Liver (tissue), 9 donors: ENCODE measurements around the gene GNAT1. TPM values are rescaled to one million over a fixed set of nuclear protein-coding genes. Genes with fewer than 3 reads are reported as not detected.

Source experiments
- DNase-seq: peaks from one replicate; pipeline ENCODE4 v3.0.0-alpha.2; 2017; ENCODE audit warnings: low spot score
- H3K27ac ChIP-seq, 2 donors: one replicate each; pipeline ENCODE4 v1.7.0; 2013; ENCODE audit warnings: inconsistent platforms in 2 of 2, low read length in 2 of 2, control low read depth in 1 of 2, low read depth in 1 of 2, mild to moderate bottlenecking in 1 of 2
- H3K27me3 ChIP-seq, 4 donors: one replicate each; pipeline versions ENCODE4 v1.6.1 to v1.7.0; 2013; ENCODE audit warnings: low read length in 3 of 4, inconsistent platforms in 1 of 4, mild to moderate bottlenecking in 1 of 4, moderate library complexity in 1 of 4; ENCODE audit not compliant: control insufficient read depth in 4 of 4, insufficient read depth in 4 of 4
- H3K36me3 ChIP-seq, 4 donors: one replicate each; pipeline versions ENCODE4 v1.6.1 to v1.7.0; 2013; ENCODE audit warnings: low read length in 3 of 4, mild to moderate bottlenecking in 3 of 4, low read depth in 1 of 4, moderate library complexity in 1 of 4; ENCODE audit not compliant: control insufficient read depth in 4 of 4, insufficient read depth in 3 of 4
- H3K4me1 ChIP-seq, 4 donors: one replicate each; pipeline versions ENCODE4 v1.6.1 to v1.7.0; 2013; ENCODE audit warnings: low read length in 3 of 4, mild to moderate bottlenecking in 3 of 4, moderate library complexity in 1 of 4; ENCODE audit not compliant: control insufficient read depth in 4 of 4, insufficient read depth in 4 of 4
- H3K4me3 ChIP-seq, 3 donors: one replicate each; pipeline versions ENCODE4 v1.6.1 to v1.7.0; 2013; ENCODE audit warnings: low read length in 3 of 3, control low read depth in 1 of 3, low read depth in 1 of 3, mild to moderate bottlenecking in 1 of 3
- H3K9ac ChIP-seq, 2 donors: one replicate each; pipeline ENCODE4 v1.7.0; 2013; ENCODE audit warnings: low read length in 2 of 2, mild to moderate bottlenecking in 2 of 2, moderate library complexity in 2 of 2, control low read depth in 1 of 2, low read depth in 1 of 2
- H3K9me3 ChIP-seq, 4 donors: one replicate each; pipeline versions ENCODE4 v1.6.1 to v1.7.0; 2013; ENCODE audit warnings: low read length in 3 of 4; ENCODE audit not compliant: control insufficient read depth in 4 of 4
- CTCF ChIP-seq: fragments of 150-350 bp; IDR thresholded peaks from 2 replicates; pipeline ENCODE4 v1.5.1; 2017; ENCODE audit warnings: improper control_type of control experiment, low read depth, low read length; ENCODE audit not compliant: missing input control
- FOXA1 ChIP-seq: IDR thresholded peaks from 2 replicates; pipeline ENCODE4 v1.6.1; 2016; ENCODE audit warnings: antibody characterized with exemption
- GABPA ChIP-seq, 2 donors: IDR thresholded peaks in 1 of 2; conservative IDR thresholded peaks in 1 of 2; 2 replicates each; pipeline ENCODE4 v1.6.1; 2016; ENCODE audit warnings: antibody characterized with exemption in 2 of 2, mild to moderate bottlenecking in 1 of 2, moderate library complexity in 1 of 2
- HNF4A ChIP-seq, 2 donors: conservative IDR thresholded peaks; 2 replicates each; pipeline ENCODE4 v1.6.1; 2016; ENCODE audit warnings: antibody characterized with exemption in 2 of 2, mild to moderate bottlenecking in 2 of 2
- HNF4G ChIP-seq: IDR thresholded peaks from 2 replicates; pipeline ENCODE4 v1.6.1; 2016; ENCODE audit warnings: antibody characterized with exemption
- JUND ChIP-seq, 2 donors: IDR thresholded peaks; 2 replicates each; pipeline ENCODE4 v1.6.1; 2016; ENCODE audit warnings: antibody characterized with exemption in 2 of 2
- MAX ChIP-seq: IDR thresholded peaks from 2 replicates; pipeline ENCODE4 v1.6.1; 2016; ENCODE audit warnings: antibody characterized with exemption
- NR2F2 ChIP-seq: IDR thresholded peaks from 2 replicates; pipeline ENCODE4 v1.6.1; 2016; ENCODE audit warnings: antibody characterized with exemption
- RAD21 ChIP-seq, 2 donors: IDR thresholded peaks; 2 replicates each; pipeline ENCODE4 v1.6.1; 2016; ENCODE audit warnings: antibody characterized with exemption in 2 of 2, mild to moderate bottlenecking in 2 of 2
- RXRA ChIP-seq, 2 donors: IDR thresholded peaks; 2 replicates each; pipeline ENCODE4 v1.6.1; 2017 to 2018; ENCODE audit warnings: antibody characterized with exemption in 2 of 2, mild to moderate bottlenecking in 1 of 2
- SP1 ChIP-seq: IDR thresholded peaks from 2 replicates; pipeline ENCODE4 v1.6.1; 2018; ENCODE audit warnings: antibody characterized with exemption, mild to moderate bottlenecking
- YY1 ChIP-seq: IDR thresholded peaks from 2 replicates; pipeline ENCODE4 v1.6.1; 2016; ENCODE audit warnings: antibody characterized with exemption, mild to moderate bottlenecking
- ZBTB33 ChIP-seq: IDR thresholded peaks from 2 replicates; pipeline ENCODE4 v1.6.1; 2016; ENCODE audit warnings: antibody characterized with exemption
- WGBS: extraction: QIAGEN DNeasy Blood & Tissue Kit; methylation state at CpG from one replicate; pipeline ENCODE4 v1.1.7; 2013; 5-methylcytosine and 5-hydroxymethylcytosine counted together
- polyA plus RNA-seq, 2 donors: library from polyadenylated mRNA; stranded (reverse) in 1 of 2; unstranded in 1 of 2; fragments of 200-250 nt in 1 of 2; fragments of >200 nt in 1 of 2; fragmentation: Nextera tagmentation in 1 of 2; extraction: Ambion mirVana in 1 of 2; gene quantifications; one replicate each; pipeline versions ENCODE4 v1.2.1 to v1.2.3, GENCODE V29; 2013 to 2015
- total RNA-seq, 2 donors: library from RNA; depleted of rRNA; stranded (reverse); fragments of >200 nt; gene quantifications; one replicate each; pipeline ENCODE4 v1.2.3, GENCODE V29; 2014
- TF ChIP-seq, protein P1 (sequence below): IDR thresholded peaks from 2 replicates; pipeline ENCODE4 v1.6.1; 2016; ENCODE audit warnings: antibody characterized with exemption
- TF ChIP-seq, protein P2 (sequence below): IDR thresholded peaks from 2 replicates; pipeline ENCODE4 v1.6.1; 2016; ENCODE audit warnings: antibody characterized with exemption, mild to moderate bottlenecking
- donor health status: healthy.
- donor health status: healthy.
- donor health status: healthy.
- donor health status: healthy.
- donor health status: healthy.

GNAT1 gene
- total and polyA plus RNA-seq, 4 donors, result 0.08 TPM; not detected in 3

DNA sequence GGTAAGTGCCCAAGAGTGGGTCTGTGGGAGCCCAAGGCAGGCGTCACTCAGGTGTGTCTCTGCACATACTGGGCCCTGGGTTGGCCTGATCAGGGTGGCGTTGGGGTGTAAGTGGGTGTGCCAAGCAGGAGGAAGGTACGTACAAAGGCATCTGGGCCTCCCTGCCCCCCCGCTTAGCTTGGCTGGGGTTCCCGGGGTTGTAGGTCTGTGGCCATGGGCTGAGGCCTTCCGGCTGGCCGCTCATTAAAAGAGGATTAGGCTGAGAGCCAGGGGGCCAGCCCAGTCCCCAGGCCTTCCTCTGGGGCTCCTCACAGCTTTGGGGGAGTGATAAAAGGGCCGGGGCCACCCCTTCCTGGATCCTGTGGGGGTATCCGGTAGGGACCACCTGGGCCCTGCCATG is 23.0 kb upstream of the GNAT1 start:
- Histone ChIP-seq H3K4me1 (peaks cover 16 to 49% (median 34%) of the 10 kb centered on the region in 4 donors), H3K27ac (peak overlapping the region in 1 of 2 donors; percentile 29), H3K36me3 (no peaks in the 10 kb centered on the region), H3K9ac (no peak overlapping the region), H3K9me3 (no peaks in the 10 kb centered on the region), H3K4me3 (no peak overlapping the region), H3K27me3 (no peaks in the 10 kb centered on the region)
- no peak for DNase-seq
- WGBS, result 72% methylated on average over 9 of the region's 9 CpGs
- TF ChIP-seq RXRA (IDR thresholded peaks at IDR 0.05) (no peak), NR2F2 (peak; percentile 21)

DNA sequence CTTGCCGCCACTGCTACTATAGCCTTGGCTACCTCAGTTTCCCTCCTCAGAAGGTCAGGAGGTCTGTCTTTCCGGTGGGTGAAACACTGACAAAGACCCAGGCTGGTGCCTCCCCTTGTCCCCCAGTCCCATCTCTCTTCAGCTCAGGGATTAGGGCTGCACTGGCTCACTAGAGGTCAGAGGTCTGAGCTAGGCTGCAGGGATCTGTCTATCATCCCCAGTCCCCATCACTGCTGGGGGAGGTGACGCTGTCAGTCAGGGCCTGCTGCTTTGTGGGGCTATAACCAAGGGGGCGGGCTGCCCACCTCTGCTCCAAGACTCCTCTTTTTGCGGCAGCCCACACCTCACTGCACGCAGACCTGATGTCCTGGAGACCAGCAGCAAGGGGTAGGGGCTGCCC is 22.6 kb upstream of the GNAT1 start:
- Histone ChIP-seq H3K4me1 (peaks cover 13 to 45% (median 30%) of the 10 kb centered on the region in 4 donors), H3K4me3 (no peak overlapping the region), H3K27ac (peak overlapping the region; percentile 25 to 29), H3K36me3 (no peaks in the 10 kb centered on the region), H3K27me3 (no peaks in the 10 kb centered on the region), H3K9ac (no peak overlapping the region), H3K9me3 (no peaks in the 10 kb centered on the region)
- 89% methylated on average over 6 of the region's 6 CpGs for WGBS
- no peak for TF ChIP-seq NR2F2
- TF ChIP-seq YY1, result no peak
- TF ChIP-seq HNF4A (conservative IDR thresholded peaks at IDR 0.05), result no peak
- no peak for TF ChIP-seq GABPA (IDR thresholded peaks at IDR 0.05 in 1 of 2, conservative IDR thresholded peaks at IDR 0.05 in 1 of 2)
- no peak for TF ChIP-seq RAD21 (IDR thresholded peaks at IDR 0.05)
- TF ChIP-seq JUND (IDR thresholded peaks at IDR 0.05), result no peak
- no peak for TF ChIP-seq MAX
- TF ChIP-seq, protein P1, sequence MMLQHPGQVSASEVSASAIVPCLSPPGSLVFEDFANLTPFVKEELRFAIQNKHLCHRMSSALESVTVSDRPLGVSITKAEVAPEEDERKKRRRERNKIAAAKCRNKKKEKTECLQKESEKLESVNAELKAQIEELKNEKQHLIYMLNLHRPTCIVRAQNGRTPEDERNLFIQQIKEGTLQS, result no peak
- no peak for TF ChIP-seq SP1
- no peak for TF ChIP-seq CTCF
- TF ChIP-seq ZBTB33, result no peak
- no peak for DNase-seq

DNA sequence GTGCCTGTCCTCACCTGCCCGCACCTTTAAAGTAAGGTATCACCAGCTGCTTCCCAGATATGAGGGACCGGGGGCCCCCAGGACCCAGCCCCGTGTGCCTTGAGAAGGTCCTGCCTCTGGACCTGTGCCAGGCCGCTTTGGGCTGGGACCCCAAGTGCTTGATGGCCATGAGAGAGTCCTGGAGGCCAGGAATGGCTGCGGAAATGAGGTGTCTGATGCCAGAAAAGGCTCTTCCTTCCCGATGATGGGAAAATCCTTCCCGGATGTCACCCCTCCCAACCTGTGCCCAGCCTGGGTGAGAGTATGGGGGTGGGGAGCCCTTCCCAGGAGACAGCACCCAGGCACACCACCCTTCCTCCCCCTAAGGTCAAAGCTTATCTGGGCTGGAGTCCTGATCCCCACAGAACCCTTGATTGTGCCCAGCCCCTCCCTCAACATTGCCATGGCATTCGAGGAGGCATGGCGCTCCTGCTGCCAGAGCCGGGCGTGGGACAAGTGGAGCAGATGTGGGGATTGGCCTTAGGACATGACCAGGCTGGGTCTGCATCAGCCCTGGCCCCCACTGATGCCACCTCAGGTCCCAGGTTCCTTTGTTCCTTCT is 22.1 kb upstream of the GNAT1 start:
- H3K36me3 ChIP-seq, result no peaks in the 10 kb centered on the region
- DNase-seq, result no peak
- H3K4me1 ChIP-seq, result peaks cover 11 to 40% (median 27%) of the 10 kb centered on the region in 4 donors
- no peak overlapping the region for H3K4me3 ChIP-seq
- no peaks in the 10 kb centered on the region for H3K9me3 ChIP-seq
- H3K27ac ChIP-seq, result peak overlapping the region; percentile 25 to 29
- 84% methylated on average over 11 of the region's 11 CpGs for WGBS
- H3K27me3 ChIP-seq, result no peaks in the 10 kb centered on the region
- no peak overlapping the region for H3K9ac ChIP-seq
- TF ChIP-seq JUND (IDR thresholded peaks at IDR 0.05) (no peak), RAD21 (IDR thresholded peaks at IDR 0.05) (no peak), FOXA1 (no peak), CTCF (no peak), YY1 (no peak), SP1 (no peak), HNF4A (conservative IDR thresholded peaks at IDR 0.05) (no peak), HNF4G (no peak), MAX (no peak), NR2F2 (no peak)
- TF ChIP-seq, protein P2, sequence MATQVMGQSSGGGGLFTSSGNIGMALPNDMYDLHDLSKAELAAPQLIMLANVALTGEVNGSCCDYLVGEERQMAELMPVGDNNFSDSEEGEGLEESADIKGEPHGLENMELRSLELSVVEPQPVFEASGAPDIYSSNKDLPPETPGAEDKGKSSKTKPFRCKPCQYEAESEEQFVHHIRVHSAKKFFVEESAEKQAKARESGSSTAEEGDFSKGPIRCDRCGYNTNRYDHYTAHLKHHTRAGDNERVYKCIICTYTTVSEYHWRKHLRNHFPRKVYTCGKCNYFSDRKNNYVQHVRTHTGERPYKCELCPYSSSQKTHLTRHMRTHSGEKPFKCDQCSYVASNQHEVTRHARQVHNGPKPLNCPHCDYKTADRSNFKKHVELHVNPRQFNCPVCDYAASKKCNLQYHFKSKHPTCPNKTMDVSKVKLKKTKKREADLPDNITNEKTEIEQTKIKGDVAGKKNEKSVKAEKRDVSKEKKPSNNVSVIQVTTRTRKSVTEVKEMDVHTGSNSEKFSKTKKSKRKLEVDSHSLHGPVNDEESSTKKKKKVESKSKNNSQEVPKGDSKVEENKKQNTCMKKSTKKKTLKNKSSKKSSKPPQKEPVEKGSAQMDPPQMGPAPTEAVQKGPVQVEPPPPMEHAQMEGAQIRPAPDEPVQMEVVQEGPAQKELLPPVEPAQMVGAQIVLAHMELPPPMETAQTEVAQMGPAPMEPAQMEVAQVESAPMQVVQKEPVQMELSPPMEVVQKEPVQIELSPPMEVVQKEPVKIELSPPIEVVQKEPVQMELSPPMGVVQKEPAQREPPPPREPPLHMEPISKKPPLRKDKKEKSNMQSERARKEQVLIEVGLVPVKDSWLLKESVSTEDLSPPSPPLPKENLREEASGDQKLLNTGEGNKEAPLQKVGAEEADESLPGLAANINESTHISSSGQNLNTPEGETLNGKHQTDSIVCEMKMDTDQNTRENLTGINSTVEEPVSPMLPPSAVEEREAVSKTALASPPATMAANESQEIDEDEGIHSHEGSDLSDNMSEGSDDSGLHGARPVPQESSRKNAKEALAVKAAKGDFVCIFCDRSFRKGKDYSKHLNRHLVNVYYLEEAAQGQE, result no peak
- TF ChIP-seq, protein P1, result no peak
